Lower leg skin (tissue), 3 donors: ENCODE measurements around the gene NT5DC1.

ENCODE experiments used
- POLR2A ChIP-seq, 2 donors: fragments of 450-650 bp; IDR thresholded peaks; one replicate each; pipeline ENCODE4 v1.6.1; 2016 to 2017; ENCODE audit warnings: antibody characterized with exemption in 2 of 2, mild to moderate bottlenecking in 1 of 2, moderate library complexity in 1 of 2
- TF ChIP-seq, protein P1 (sequence below), 3 donors: fragments of 450-650 bp; IDR thresholded peaks; one replicate each; pipeline ENCODE4 v1.5.1; 2016; ENCODE audit warnings: antibody characterized with exemption in 3 of 3, mild to moderate bottlenecking in 3 of 3, moderate library complexity in 2 of 3

DNA sequence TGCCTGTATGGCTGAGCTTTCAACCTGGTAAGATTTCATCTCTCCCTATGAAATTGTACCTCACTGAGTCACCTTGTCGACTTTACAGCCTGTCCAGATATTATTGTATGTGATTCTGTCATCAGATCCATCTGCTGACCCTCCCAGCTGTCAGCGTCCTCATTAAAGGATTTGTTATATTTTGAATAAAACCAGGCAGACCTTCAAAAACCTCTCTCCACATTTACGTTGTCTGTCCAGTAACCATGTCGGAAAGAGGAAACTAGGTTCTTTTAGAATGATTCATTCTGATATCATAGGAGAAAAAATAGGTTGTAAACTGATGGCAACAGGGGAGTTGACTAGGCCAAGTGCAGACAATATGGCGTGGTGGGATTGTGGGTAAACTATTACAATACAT, 114.8 kb downstream of the NT5DC1 start:
- TF ChIP-seq, protein P1, sequence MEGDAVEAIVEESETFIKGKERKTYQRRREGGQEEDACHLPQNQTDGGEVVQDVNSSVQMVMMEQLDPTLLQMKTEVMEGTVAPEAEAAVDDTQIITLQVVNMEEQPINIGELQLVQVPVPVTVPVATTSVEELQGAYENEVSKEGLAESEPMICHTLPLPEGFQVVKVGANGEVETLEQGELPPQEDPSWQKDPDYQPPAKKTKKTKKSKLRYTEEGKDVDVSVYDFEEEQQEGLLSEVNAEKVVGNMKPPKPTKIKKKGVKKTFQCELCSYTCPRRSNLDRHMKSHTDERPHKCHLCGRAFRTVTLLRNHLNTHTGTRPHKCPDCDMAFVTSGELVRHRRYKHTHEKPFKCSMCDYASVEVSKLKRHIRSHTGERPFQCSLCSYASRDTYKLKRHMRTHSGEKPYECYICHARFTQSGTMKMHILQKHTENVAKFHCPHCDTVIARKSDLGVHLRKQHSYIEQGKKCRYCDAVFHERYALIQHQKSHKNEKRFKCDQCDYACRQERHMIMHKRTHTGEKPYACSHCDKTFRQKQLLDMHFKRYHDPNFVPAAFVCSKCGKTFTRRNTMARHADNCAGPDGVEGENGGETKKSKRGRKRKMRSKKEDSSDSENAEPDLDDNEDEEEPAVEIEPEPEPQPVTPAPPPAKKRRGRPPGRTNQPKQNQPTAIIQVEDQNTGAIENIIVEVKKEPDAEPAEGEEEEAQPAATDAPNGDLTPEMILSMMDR (IDR thresholded peaks at IDR 0.05), result no peak
- TF ChIP-seq POLR2A (IDR thresholded peaks at IDR 0.05), result no peak
